Suprapubic skin (tissue), 4 donors: ENCODE measurements around the gene ACHE. TPM values are rescaled to one million over a fixed set of nuclear protein-coding genes. Genes with fewer than 3 reads are reported as not detected.
"Not testable (repeated sequence)": the region's sequence is repeated elsewhere in the genome, so short reads cannot be mapped to it uniquely, and the experiment has no call there.

ENCODE experiments used
- DNase-seq, 2 donors: peaks; one replicate each; pipeline ENCODE4 v3.0.0-alpha.2; 2019; ENCODE audit warnings: low spot score in 2 of 2
- H3K27ac ChIP-seq: fragments of 200-600 bp; sonication (generic); one replicate; pipeline ENCODE4 v1.5.1; 2019
- H3K27me3 ChIP-seq: fragments of 200-600 bp; sonication (generic); one replicate; pipeline ENCODE4 v1.5.1; 2019
- H3K36me3 ChIP-seq: fragments of 200-600 bp; sonication (generic); one replicate; pipeline ENCODE4 v1.5.1; 2019
- H3K4me1 ChIP-seq: fragments of 200-600 bp; sonication (generic); one replicate; pipeline ENCODE4 v1.5.1; 2019
- H3K4me3 ChIP-seq: fragments of 200-600 bp; sonication (generic); one replicate; pipeline ENCODE4 v1.5.1; 2019; ENCODE audit warnings: mild to moderate bottlenecking
- H3K9me3 ChIP-seq: fragments of 200-600 bp; sonication (generic); one replicate; pipeline ENCODE4 v1.5.1; 2019
- CTCF ChIP-seq, 2 donors: fragments of 200-600 bp in 1 of 2; fragments of 450-650 bp in 1 of 2; sonication (generic) in 1 of 2; IDR thresholded peaks; one replicate each; pipeline ENCODE4 v1.5.1; 2016 to 2019; ENCODE audit warnings: antibody characterized with exemption in 2 of 2, mild to moderate bottlenecking in 1 of 2, moderate library complexity in 1 of 2
- EP300 ChIP-seq: sonication (generic); formaldehyde crosslinking; IDR thresholded peaks from one replicate; pipeline ENCODE4 v1.6.1; 2017; ENCODE audit warnings: antibody characterized with exemption
- POLR2A ChIP-seq, 2 donors: fragments of 450-650 bp; IDR thresholded peaks; one replicate each; pipeline ENCODE4 v1.6.1; 2017; ENCODE audit warnings: antibody characterized with exemption in 2 of 2, mild to moderate bottlenecking in 2 of 2, moderate library complexity in 2 of 2
- POLR2AphosphoS5 ChIP-seq, 3 donors: sonication (generic); formaldehyde crosslinking; IDR thresholded peaks; one replicate each; pipeline ENCODE4 v1.6.1; 2017; ENCODE audit warnings: antibody characterized with exemption in 3 of 3
- WGBS: methylation state at CpG from one replicate; pipeline ENCODE4 v1.1.5; 2018; 5-methylcytosine and 5-hydroxymethylcytosine counted together
- total RNA-seq, 4 donors: library from RNA; depleted of rRNA; stranded (reverse); fragments of >200 nt; gene quantifications; one replicate each; pipeline ENCODE4 v1.1.0, GENCODE V29; 2016

ACHE gene
- total RNA-seq, 4 donors from 2014 or later, result 0.30 to 2.5 (median 0.81) TPM; not detected in 1

- H3K9me3 ChIP-seq, result no peaks in the 10 kb centered on the region
- no peak overlapping the region for H3K4me3 ChIP-seq
- no peaks in the 10 kb centered on the region for H3K4me1 ChIP-seq
- no peak for DNase-seq
- H3K27me3 ChIP-seq, result no peaks in the 10 kb centered on the region
- no peak overlapping the region for H3K27ac ChIP-seq
- 87% methylated on average over 15 of the region's 15 CpGs for WGBS
- TF ChIP-seq POLR2A (IDR thresholded peaks at IDR 0.05) (no peak), POLR2AphosphoS5 (IDR thresholded peaks at IDR 0.05) (no peak)
- H3K36me3 ChIP-seq, result no peaks in the 10 kb centered on the region
These were observed 18.7 kb upstream of the ACHE start for GRCh38 chr7:100914208-100914878.

GRCh38 chr7:100911484-100911883 is 15.8 kb upstream of the ACHE start:
- no peaks in the 10 kb centered on the region for H3K36me3 ChIP-seq
- TF ChIP-seq CTCF (IDR thresholded peaks at IDR 0.05) (no peak), POLR2A (IDR thresholded peaks at IDR 0.05) (no peak), EP300 (no peak), POLR2AphosphoS5 (IDR thresholded peaks at IDR 0.05) (no peak)
- no peak overlapping the region for H3K27ac ChIP-seq
- no peaks in the 10 kb centered on the region for H3K9me3 ChIP-seq
- 84% methylated on average over 3 of the region's 3 CpGs for WGBS
- no peaks in the 10 kb centered on the region for H3K27me3 ChIP-seq
- no peak for DNase-seq
- no peaks in the 10 kb centered on the region for H3K4me1 ChIP-seq
- no peak overlapping the region for H3K4me3 ChIP-seq

- H3K27me3 ChIP-seq, H3K4me3 ChIP-seq, H3K36me3 ChIP-seq, H3K27ac ChIP-seq, DNase-seq, H3K9me3 ChIP-seq, H3K4me1 ChIP-seq: not testable (repeated sequence)
- WGBS, result 75% methylated on average over 7 of the region's 7 CpGs
These were observed 14.8 kb upstream of the ACHE start for GRCh38 chr7:100910443-100910842.

- DNase-seq, result no peak
- Histone ChIP-seq H3K36me3 (no peaks in the 10 kb centered on the region), H3K27me3 (no peaks in the 10 kb centered on the region), H3K27ac (no peak overlapping the region), H3K9me3 (no peaks in the 10 kb centered on the region), H3K4me3 (no peak overlapping the region), H3K4me1 (no peaks in the 10 kb centered on the region)
- TF ChIP-seq EP300, result no peak
- TF ChIP-seq CTCF (IDR thresholded peaks at IDR 0.05), result no peak
- TF ChIP-seq POLR2AphosphoS5 (IDR thresholded peaks at IDR 0.05), result no peak
- no peak for TF ChIP-seq POLR2A (IDR thresholded peaks at IDR 0.05)
- 100% methylated on average over 5 of the region's 5 CpGs for WGBS
These were observed 12.8 kb upstream of the ACHE start for GRCh38 chr7:100908512-100908911.

- no peaks in the 10 kb centered on the region for H3K36me3 ChIP-seq
- H3K4me3 ChIP-seq, result no peak overlapping the region
- no peak for DNase-seq
- TF ChIP-seq CTCF (IDR thresholded peaks at IDR 0.05), result no peak
- no peak for TF ChIP-seq POLR2A (IDR thresholded peaks at IDR 0.05)
- TF ChIP-seq EP300, result no peak
- no peaks in the 10 kb centered on the region for H3K9me3 ChIP-seq
- H3K27ac ChIP-seq, result no peak overlapping the region
- H3K27me3 ChIP-seq, result peaks cover 35% of the 10 kb centered on the region
- H3K4me1 ChIP-seq, result peaks cover 2% of the 10 kb centered on the region
- WGBS, result 92% methylated on average over 7 of the region's 7 CpGs
These were observed 7.0 kb upstream of the ACHE start for GRCh38 chr7:100902638-100903037.

- WGBS, result 60% methylated on average over 5 of the region's 5 CpGs
- no peaks in the 10 kb centered on the region for H3K36me3 ChIP-seq
- no peak for DNase-seq
- peaks cover 9% of the 10 kb centered on the region for H3K4me1 ChIP-seq
- no peak overlapping the region for H3K4me3 ChIP-seq
- TF ChIP-seq EP300, result no peak
- no peak for TF ChIP-seq CTCF (IDR thresholded peaks at IDR 0.05)
- TF ChIP-seq POLR2A (IDR thresholded peaks at IDR 0.05), result no peak
- TF ChIP-seq POLR2AphosphoS5 (IDR thresholded peaks at IDR 0.05), result no peak
- peaks cover 42% of the 10 kb centered on the region for H3K27me3 ChIP-seq
- H3K27ac ChIP-seq, result no peak overlapping the region
- no peaks in the 10 kb centered on the region for H3K9me3 ChIP-seq
These were observed 6.2 kb upstream of the ACHE start for GRCh38 chr7:100901921-100902332.
